Neural crest cell (in vitro differentiated cells): ENCODE data around the gene ALOX15. TPM values are rescaled to one million over a fixed set of nuclear protein-coding genes. Genes with fewer than 3 reads are reported as not detected.
"Not testable (repeated sequence)": the region's sequence is repeated elsewhere in the genome, so short reads cannot be mapped to it uniquely, and the experiment has no call there.

Experiments used
- DNase-seq: peaks from one replicate; pipeline ENCODE4 v3.0.0; 2021; ENCODE audit warnings: low read depth, mixed read lengths, low spot score
- H3K27ac Mint-ChIP-seq: one replicate; pipeline ENCODE4 v1.8.0; 2021; ENCODE audit warnings: mild to moderate bottlenecking, mixed read lengths; ENCODE audit not compliant: unreplicated experiment
- H3K27me3 Mint-ChIP-seq: 2 replicates; pipeline ENCODE4 v1.8.0; 2021; ENCODE audit warnings: low read depth, mild to moderate bottlenecking, mixed read lengths
- H3K36me3 Mint-ChIP-seq: 2 replicates; pipeline ENCODE4 v1.8.0; 2021; ENCODE audit warnings: low read depth, mild to moderate bottlenecking, mixed read lengths
- H3K4me1 Mint-ChIP-seq: 2 replicates; pipeline ENCODE4 v1.8.0; 2021; ENCODE audit warnings: mixed read lengths
- H3K4me3 Mint-ChIP-seq: one replicate; pipeline ENCODE4 v1.8.0; 2021; ENCODE audit warnings: mild to moderate bottlenecking, mixed read lengths
- H3K9me3 Mint-ChIP-seq: 2 replicates; pipeline ENCODE4 v1.8.0; 2021; ENCODE audit warnings: mixed read lengths
- total RNA-seq: library from RNA; stranded (reverse); gene quantifications from 2 replicates; pipeline ENCODE4 v1.2.1, GENCODE V29; 2021
- TF ChIP-seq, protein P1 (sequence below): fragments of 200-600 bp; sonication (generic); conservative IDR thresholded peaks from 2 replicates; pipeline ENCODE4 v1.5.0; 2021; ENCODE audit warnings: antibody characterized with exemption, mild to moderate bottlenecking

ALOX15 gene
- total RNA-seq, 1 donor from 2014 or later, result 0.33 TPM

GRCh38 chr17:4663711-4664110 is 22.2 kb upstream of the ALOX15 start:
- no peak overlapping the region for H3K4me3 Mint-ChIP-seq
- no peaks in the 10 kb centered on the region for H3K9me3 Mint-ChIP-seq
- TF ChIP-seq, protein P1, sequence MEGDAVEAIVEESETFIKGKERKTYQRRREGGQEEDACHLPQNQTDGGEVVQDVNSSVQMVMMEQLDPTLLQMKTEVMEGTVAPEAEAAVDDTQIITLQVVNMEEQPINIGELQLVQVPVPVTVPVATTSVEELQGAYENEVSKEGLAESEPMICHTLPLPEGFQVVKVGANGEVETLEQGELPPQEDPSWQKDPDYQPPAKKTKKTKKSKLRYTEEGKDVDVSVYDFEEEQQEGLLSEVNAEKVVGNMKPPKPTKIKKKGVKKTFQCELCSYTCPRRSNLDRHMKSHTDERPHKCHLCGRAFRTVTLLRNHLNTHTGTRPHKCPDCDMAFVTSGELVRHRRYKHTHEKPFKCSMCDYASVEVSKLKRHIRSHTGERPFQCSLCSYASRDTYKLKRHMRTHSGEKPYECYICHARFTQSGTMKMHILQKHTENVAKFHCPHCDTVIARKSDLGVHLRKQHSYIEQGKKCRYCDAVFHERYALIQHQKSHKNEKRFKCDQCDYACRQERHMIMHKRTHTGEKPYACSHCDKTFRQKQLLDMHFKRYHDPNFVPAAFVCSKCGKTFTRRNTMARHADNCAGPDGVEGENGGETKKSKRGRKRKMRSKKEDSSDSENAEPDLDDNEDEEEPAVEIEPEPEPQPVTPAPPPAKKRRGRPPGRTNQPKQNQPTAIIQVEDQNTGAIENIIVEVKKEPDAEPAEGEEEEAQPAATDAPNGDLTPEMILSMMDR, result no peak
- no peaks in the 10 kb centered on the region for H3K4me1 Mint-ChIP-seq
- no peaks in the 10 kb centered on the region for H3K36me3 Mint-ChIP-seq
- no peaks in the 10 kb centered on the region for H3K27me3 Mint-ChIP-seq
- DNase-seq, result no peak
- H3K27ac Mint-ChIP-seq, result no peak overlapping the region

DNA sequence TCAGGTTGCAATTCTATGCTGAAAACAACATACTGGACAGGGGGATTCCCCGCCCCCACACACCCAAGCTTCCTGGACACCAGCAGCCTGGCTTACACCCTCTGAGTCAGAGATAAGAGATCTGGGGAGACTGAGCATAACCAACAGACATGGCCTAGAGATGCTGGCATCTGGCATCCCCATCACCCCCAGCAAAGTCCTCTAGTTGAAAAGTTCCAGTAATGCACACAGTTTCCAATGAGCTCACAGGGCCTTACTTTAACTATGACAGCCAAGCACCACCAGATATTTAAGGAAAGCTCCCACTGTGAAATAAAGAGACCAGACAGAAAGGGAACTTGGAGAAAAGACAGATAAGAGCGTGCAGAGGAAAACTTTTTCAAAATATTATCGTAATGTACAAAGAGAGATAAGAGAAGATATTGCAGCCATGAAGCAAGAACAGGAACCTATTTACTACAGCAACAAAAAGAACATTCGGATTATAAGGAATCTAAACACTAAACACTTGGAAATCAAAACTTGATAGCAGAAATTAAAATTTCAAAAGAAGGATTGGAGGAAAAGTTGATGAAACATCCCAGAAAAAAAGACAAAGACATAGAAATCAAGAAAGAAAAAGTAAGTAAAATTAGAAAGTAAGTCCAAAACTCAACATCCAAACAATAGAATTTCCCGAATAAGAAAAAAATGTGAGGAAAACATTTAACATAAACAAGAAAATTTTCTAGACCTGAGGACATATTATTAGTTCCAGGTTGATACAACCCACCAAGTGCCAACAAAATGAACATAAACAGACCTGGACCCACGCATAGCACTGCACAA is 17.2 kb upstream of the ALOX15 start:
- Mint-ChIP-seq H3K36me3 (no peaks in the 10 kb centered on the region), H3K4me3 (no peak overlapping the region), H3K27me3 (no peaks in the 10 kb centered on the region), H3K27ac (no peak overlapping the region), H3K4me1 (no peaks in the 10 kb centered on the region), H3K9me3 (no peaks in the 10 kb centered on the region)
- TF ChIP-seq, protein P1, result no peak
- no peak for DNase-seq

GRCh38 chr17:4657678-4658077 is 16.2 kb upstream of the ALOX15 start:
- Mint-ChIP-seq H3K27me3 (peaks cover 7% of the 10 kb centered on the region), H3K9me3 (no peaks in the 10 kb centered on the region), H3K27ac (no peak overlapping the region), H3K36me3 (no peaks in the 10 kb centered on the region), H3K4me3 (no peak overlapping the region), H3K4me1 (no peaks in the 10 kb centered on the region)
- TF ChIP-seq, protein P1, result no peak
- DNase-seq, result no peak

DNA sequence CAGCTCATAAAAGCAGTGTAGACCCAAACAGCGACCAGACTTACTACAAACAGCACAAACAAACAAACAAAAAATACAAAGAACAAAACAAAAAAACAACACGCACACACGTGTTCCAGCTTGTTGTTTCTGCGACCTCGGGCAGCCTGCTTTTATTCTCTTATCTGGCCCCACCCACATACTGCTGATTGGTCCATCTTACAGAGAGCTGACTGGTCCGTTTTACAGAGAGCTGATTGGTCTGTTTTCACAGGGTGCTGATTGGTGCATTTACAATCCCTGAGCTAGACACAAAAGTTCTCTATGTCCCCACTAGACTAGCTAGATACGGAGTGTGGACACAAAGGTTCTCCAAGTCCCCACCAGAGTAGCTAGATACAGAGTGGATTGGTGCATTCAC is 14.5 kb upstream of the ALOX15 start:
- H3K4me1 Mint-ChIP-seq, H3K4me3 Mint-ChIP-seq, H3K36me3 Mint-ChIP-seq, H3K27me3 Mint-ChIP-seq, H3K9me3 Mint-ChIP-seq, H3K27ac Mint-ChIP-seq, DNase-seq: not testable (repeated sequence)

- TF ChIP-seq, protein P1, result no peak
These were observed 11.5 kb upstream of the ALOX15 start for GRCh38 chr17:4652997-4653396.

GRCh38 chr17:4648741-4649140 is 7.3 kb upstream of the ALOX15 start:
- no peaks in the 10 kb centered on the region for H3K36me3 Mint-ChIP-seq
- no peak for DNase-seq
- peaks cover 1% of the 10 kb centered on the region for H3K4me1 Mint-ChIP-seq
- H3K27me3 Mint-ChIP-seq, result peaks cover 52% of the 10 kb centered on the region
- no peaks in the 10 kb centered on the region for H3K9me3 Mint-ChIP-seq
- H3K4me3 Mint-ChIP-seq, result no peak overlapping the region
- no peak overlapping the region for H3K27ac Mint-ChIP-seq
- TF ChIP-seq, protein P1, result no peak

More at GRCh38 chr17:4652997-4653396, 11.5 kb upstream of the ALOX15 start:
- Mint-ChIP-seq H3K27ac (no peak overlapping the region), H3K4me3 (no peak overlapping the region), H3K27me3 (peaks cover 20% of the 10 kb centered on the region), H3K36me3 (no peaks in the 10 kb centered on the region), H3K9me3 (no peaks in the 10 kb centered on the region), H3K4me1 (no peaks in the 10 kb centered on the region)
- no peak for DNase-seq
